ENCODE data around the gene GGTLC1. TPM values are rescaled to one million over a fixed set of nuclear protein-coding genes. Genes with fewer than 3 reads are reported as not detected.

The GGTLC1 gene
- total and polyA plus RNA-seq, 12 donors = 0.38 TPM; not detected in 11

DNA sequence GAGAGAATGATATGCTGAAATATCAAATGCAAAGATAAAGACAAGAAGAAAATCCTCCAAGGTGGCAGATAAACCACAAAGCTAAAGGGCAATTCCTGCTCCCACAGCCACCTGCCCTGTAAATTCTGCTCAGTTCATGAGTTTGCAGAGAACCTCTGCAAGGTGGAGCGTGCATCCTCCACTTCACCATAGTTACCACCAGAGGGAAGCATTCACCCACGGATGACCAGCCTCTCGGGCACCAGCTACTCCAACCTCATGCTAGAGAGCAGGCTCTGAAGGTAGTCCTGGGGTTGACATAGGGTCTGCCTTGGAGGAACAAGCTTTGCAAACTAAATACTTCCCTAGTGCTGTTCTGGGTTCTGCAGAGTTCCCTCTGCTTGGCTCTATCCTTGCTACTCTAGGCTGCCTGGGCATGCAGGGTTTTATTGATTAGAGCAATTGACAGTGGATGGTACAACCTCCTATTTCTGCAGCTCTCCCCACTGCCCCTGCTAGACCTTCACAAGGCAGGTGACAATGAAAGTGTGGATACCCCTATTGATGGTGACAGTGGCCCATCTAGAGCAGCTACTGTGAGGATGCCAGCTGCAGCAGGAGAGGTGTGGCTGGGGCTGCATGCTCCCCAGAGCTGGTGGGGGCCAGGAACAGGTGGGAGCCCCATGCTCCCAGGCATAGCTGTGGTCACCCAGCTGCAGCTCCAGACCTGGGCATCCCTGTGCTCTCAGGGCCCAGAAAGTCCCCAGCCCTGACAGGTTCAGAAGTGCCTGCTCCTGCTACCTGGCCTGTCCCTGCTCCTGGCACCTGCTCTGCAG lies 51.1 kb downstream of the GGTLC1 start:
- no peaks in the 10 kb centered on the region for H3K27me3 ChIP-seq
- H3K4me1 ChIP-seq (replicated peaks in 1 of 2) = no peaks in the 10 kb centered on the region
- 0 to 3% (median 0%) methylated on average over 3 of the region's 3 CpGs for WGBS, 4 donors
- H3K36me3 ChIP-seq (replicated peaks in 1 of 2) = no peaks in the 10 kb centered on the region
- H3K4me3 ChIP-seq = no peak overlapping the region
- no peak overlapping the region for H3K27ac ChIP-seq
- TF ChIP-seq, protein P1, sequence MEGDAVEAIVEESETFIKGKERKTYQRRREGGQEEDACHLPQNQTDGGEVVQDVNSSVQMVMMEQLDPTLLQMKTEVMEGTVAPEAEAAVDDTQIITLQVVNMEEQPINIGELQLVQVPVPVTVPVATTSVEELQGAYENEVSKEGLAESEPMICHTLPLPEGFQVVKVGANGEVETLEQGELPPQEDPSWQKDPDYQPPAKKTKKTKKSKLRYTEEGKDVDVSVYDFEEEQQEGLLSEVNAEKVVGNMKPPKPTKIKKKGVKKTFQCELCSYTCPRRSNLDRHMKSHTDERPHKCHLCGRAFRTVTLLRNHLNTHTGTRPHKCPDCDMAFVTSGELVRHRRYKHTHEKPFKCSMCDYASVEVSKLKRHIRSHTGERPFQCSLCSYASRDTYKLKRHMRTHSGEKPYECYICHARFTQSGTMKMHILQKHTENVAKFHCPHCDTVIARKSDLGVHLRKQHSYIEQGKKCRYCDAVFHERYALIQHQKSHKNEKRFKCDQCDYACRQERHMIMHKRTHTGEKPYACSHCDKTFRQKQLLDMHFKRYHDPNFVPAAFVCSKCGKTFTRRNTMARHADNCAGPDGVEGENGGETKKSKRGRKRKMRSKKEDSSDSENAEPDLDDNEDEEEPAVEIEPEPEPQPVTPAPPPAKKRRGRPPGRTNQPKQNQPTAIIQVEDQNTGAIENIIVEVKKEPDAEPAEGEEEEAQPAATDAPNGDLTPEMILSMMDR (IDR thresholded peaks at IDR 0.05) = peak; percentile 58 to 83 (median 76)
- TF ChIP-seq POLR2A (IDR thresholded peaks at IDR 0.05) = no peak
- no peaks in the 10 kb centered on the region for H3K9me3 ChIP-seq (replicated peaks in 1 of 3)
- intact Hi-C loops (cut with DNase I) = loop anchor here in 1 of 2 donors (10.0 kb wide), 1 partner anchor 57 kb away; no protein-coding TSS in a partner anchor
- peak; percentile 51 to 79 (median 60) for DNase-seq

Small RNA genes lying within 50 kb of the gene (small RNA-seq; reads per million reads assigned to genes)
- 0 reads per million in 2 donors for gene AL133466.1

Other genes with a start within 250 kb of the GGTLC1 start
- 1 to 10 TPM in 1 of 9 donors, not detected in 8; 1.3 TPM for gene CST1, start 237.8 kb downstream of the GGTLC1 start, total RNA-seq
- under 1 TPM in 2 of 3 donors, not detected in 1; 0.13 to 0.56 TPM for gene CST1, start 237.8 kb downstream of the GGTLC1 start, polyA plus RNA-seq
- gene CST2, start 162.1 kb downstream of the GGTLC1 start, total RNA-seq = 10 to 100 TPM in 4 of 9 donors, 1 to 10 TPM in 2, not detected in 3; 1.3 to 94.3 (median 20.8) TPM
- gene CST2, start 162.1 kb downstream of the GGTLC1 start, polyA plus RNA-seq = 1 to 10 TPM; 1.3 to 4.8 (median 3.5) TPM
- gene CST5, start 109.0 kb downstream of the GGTLC1 start, total RNA-seq = 1 to 10 TPM in 5 of 9 donors, under 1 TPM in 2, not detected in 2; 0.35 to 8.2 (median 2.2) TPM
- gene CST5, start 109.0 kb downstream of the GGTLC1 start, polyA plus RNA-seq = under 1 TPM in 2 of 3 donors, not detected in 1; 0.44 to 0.47 TPM